ENCODE measurements around the gene EXOC3L4.

Gene EXOC3L4

GRCh38 chr14:103071544-103072251, 22.8 kb upstream of the EXOC3L4 start:
- no peak for DNase-seq

GRCh38 chr14:103072595-103073366, 21.7 kb upstream of the EXOC3L4 start:
- no peak for DNase-seq

- no peak for DNase-seq
Observed at GRCh38 chr14:103073367-103073875, 21.1 kb upstream of the EXOC3L4 start.

DNA sequence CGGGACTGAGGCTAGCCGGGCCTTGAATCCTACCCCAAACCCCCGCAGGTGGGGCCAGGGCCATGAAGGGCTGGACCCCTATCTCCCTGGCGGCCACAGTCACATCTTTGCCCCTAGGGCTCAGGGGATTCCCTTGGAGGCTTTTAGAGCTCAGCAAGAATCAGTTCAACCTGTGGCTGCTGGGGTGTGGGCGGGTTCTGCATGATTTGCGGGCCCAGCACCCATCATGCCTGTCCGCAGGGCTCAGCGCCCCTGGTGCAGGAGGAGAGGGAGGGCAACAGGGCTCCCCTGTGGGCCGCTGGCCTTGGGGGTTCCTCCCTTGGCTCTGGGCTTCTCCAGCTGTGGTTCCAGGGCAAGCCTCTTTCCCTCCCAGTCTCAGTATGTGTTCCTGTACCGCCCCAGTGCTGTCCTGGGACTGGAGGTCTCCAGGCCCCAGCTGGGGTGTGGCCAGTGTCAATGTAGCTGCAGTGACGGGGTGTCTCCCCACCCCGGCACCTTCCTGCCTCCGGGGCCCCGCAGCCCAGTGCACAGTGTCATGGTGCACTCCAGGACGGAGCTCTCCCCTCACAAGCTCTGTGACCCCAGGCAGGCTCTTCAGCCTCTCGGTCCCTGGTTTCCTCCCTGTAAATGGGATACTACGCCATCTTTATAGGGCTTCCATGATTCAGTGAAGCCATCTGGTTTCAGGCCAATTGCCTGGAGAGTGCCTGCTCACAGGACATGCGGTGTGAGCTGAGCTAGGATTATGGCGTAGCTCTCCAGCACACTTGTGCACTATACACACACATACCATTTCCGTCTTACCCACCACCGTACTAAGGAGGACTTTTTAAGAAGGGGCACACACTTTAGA, 20.4 kb upstream of the EXOC3L4 start:
- DNase-seq, result no peak

GRCh38 chr14:103074729-103075367, 19.7 kb upstream of the EXOC3L4 start:
- DNase-seq, result no peak

DNA sequence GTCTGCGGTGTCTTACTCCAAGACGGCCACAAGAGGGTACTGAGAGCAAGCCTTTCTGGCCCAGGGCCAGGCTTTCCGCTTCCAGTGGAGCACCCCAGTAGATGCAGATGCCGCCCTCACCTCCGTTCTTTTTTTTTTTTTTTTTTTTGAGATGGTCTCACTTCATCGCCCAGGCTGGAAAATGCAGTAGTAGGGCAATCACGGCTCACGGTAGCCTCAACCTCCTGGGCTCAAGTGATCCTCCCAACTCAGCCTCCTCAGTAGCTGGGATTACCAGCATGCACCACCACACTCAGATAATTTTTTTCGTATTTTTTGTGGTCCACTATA, 16.1 kb upstream of the EXOC3L4 start:
- peak; percentile 52 for DNase-seq

DNA sequence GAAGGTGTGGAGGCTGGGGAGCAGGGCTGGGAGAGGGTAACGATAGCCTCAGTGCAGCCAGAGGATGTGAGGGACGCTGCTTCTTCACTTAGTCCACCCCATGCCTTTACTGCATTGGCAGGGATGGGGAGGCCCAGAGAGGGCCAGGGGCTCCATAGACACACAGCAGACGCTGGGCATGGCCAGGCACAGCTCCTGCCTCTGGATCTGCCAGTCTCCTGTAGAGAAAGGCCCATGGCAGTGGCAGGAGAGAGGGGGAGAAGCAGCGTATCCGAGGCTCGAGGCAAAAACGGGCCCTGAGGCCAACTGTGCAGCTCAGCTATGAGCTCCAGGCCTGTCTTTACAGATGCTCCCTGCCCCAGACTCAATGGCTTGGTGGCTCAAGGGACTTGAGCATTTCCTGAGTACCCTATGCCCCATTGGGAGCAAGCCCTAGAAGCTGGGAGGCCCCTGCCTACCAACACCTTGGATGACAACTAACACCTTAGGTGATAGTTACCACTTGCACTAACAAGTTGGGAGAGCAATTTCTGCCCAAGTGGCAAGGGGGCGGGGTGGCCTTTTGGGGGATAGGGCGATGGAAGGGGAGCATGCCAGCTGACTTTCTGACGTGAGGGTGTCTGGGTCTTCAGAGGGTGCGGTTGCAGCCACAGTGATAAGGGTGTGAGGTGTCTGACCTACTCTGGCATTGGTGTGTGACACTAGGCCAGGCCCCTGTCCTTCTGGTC, 15.5 kb upstream of the EXOC3L4 start:
- DNase-seq, result no peak

- no peak for DNase-seq
Observed at GRCh38 chr14:103081951-103082350, 12.6 kb upstream of the EXOC3L4 start.

- DNase-seq, result no peak
Observed at GRCh38 chr14:103084021-103084919, 10.3 kb upstream of the EXOC3L4 start, which contains the start of gene LBHD2. Gene LBHD2 (plus strand): TSS chr14:103084210. CDS start chr14:103086013, 1,803 bp downstream.

- no peak for DNase-seq
Observed at GRCh38 chr14:103085106-103086091, 9.1 kb upstream of the EXOC3L4 start.

DNA sequence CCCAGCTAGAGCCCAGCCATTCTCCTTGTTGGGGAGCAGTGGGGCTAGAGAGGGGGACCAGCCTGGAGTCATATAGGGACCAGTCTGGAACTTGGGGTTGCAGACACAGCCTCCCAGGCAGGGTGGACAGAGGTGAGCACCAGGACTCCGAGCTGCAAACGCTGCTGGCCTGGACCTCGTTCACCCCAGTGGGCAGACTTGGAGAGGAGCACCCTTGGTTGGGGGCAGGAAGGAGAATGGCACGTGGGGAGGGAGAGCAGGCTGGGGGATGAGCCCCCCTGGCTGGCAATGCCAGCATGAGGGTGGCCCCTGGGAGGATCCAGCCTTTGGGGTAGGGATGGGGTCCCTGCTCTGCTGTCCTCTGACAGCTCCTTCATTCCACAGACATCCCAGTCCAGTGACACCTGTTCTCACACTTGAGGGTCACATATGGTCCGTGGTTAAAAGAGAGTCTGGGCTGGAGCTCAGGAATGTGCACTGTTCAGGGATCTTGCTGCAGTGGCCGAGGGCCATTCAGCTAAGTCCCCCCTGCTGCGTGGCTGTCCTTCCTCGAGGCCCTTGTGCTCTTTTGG, 7.7 kb upstream of the EXOC3L4 start:
- DNase-seq, result no peak

- no peak for DNase-seq
Observed at GRCh38 chr14:103087343-103087835, 7.1 kb upstream of the EXOC3L4 start.

DNA sequence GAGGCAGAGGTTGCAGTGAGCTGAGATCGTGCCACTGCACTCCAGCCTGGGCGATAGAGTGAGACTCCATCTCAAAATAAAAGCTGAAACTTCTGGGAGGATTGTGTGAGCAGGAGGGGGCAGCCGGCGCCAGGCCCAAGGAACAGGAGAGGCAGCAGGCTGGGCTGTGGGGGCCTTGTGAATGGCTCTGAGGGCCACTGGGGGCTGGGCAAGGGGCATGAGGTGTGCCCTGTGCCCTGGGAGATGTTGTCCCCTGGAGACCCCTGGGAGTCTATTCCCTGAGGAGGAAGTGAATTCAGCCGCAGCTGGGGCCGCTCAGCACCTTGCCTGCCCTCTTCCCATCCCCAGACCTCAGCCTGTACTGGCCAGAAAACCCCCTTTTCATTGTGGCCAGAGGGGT, 5.6 kb upstream of the EXOC3L4 start:
- no peak for DNase-seq

GRCh38 chr14:103089386-103090335, 4.9 kb upstream of the EXOC3L4 start:
- DNase-seq, result no peak

DNA sequence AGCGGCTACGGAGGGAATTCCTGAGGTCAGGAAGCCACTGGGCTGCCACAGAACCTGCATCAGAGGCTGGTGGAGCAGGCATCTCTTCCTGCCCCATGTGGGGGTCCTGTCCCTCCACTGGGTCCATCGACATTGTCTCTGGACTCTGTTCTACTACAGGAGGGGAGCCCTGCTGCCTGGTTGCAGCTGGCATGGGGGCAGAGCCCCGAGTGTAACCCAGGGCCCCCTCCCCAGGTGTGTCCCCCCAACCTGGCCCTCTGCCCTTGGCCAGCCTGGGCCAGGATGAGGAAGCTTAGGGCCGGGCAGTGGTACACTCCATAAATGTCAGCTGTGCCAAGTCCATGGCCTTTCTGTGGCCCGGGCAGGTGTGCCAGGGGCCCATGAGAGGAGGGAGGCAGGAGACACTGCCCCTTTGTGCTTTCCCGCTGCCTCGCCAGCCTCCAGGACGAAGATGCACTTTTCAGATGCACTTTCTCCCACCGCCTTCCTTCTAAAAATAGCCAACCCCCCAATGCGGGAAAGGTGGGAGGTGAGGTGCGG, 4.0 kb upstream of the EXOC3L4 start:
- DNase-seq, result no peak

GRCh38 chr14:103091041-103091882, 3.3 kb upstream of the EXOC3L4 start:
- DNase-seq, result no peak

DNA sequence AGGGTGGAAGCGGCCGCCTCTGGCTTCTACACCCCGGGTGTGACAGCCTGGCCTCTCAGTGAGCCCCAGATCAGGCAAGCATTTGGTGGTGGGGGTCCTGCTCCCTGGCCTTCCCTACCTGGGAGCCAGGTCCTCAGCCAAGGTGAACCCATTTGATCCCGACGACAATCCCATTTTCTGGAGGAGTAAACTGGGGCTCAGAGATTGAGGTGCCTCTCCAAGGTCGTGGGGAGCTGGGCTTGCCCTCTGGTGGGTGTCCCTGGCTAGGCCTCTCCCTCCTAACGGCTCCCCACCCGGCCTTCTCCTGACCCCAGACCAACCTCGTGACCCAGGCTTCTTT, 2.7 kb upstream of the EXOC3L4 start:
- no peak for DNase-seq

Data from NCI-H1436 treated with DMSO at 0.1 percent for 48 hours (cell line).